ENCODE results near the gene SBDS. TPM values are rescaled to one million over a fixed set of nuclear protein-coding genes. Genes with fewer than 3 reads are reported as not detected.
A peak's percentile ranks its signal among the peaks of the same experiment; 100 is the strongest.
"Not testable (repeated sequence)": the region's sequence is repeated elsewhere in the genome, so short reads cannot be mapped to it uniquely, and the experiment has no call there.

Gene SBDS
- 123 TPM for total RNA-seq

GRCh38 chr7:66995050-66995776 is at the start of gene SBDS:
SBDS (minus strand) TSS chr7:66995586; CDS start chr7:66995417, 169 bp downstream.
- DNase-seq (ENCODE audit: low spot score) = peak; percentile 96

- not testable (repeated sequence) for DNase-seq (ENCODE audit: low spot score)
Observed at GRCh38 chr7:67043559-67043930, 48.2 kb upstream of the SBDS start.

- peak; percentile 55 for DNase-seq (ENCODE audit: low spot score)
Observed at GRCh38 chr7:67042781-67043558, 47.6 kb upstream of the SBDS start.

- not testable (repeated sequence) for DNase-seq (ENCODE audit: low spot score)
Observed at GRCh38 chr7:67040832-67041231, 45.4 kb upstream of the SBDS start.

- not testable (repeated sequence) for DNase-seq (ENCODE audit: low spot score)
Observed at GRCh38 chr7:67036432-67037395, 41.3 kb upstream of the SBDS start.

- no peak for DNase-seq (ENCODE audit: low spot score)
Observed at GRCh38 chr7:67033251-67033650, 37.9 kb upstream of the SBDS start.

- not testable (repeated sequence) for DNase-seq (ENCODE audit: low spot score)
Observed at GRCh38 chr7:67031685-67032084, 36.3 kb upstream of the SBDS start.

GRCh38 chr7:67025459-67025858 is 30.1 kb upstream of the SBDS start:
- DNase-seq (ENCODE audit: low spot score) = not testable (repeated sequence)

- DNase-seq (ENCODE audit: low spot score) = no peak
Observed at GRCh38 chr7:67022511-67022910, 27.1 kb upstream of the SBDS start.

GRCh38 chr7:67021260-67021659 is 25.9 kb upstream of the SBDS start:
- DNase-seq (ENCODE audit: low spot score) = no peak

- no peak for DNase-seq (ENCODE audit: low spot score)
Observed at GRCh38 chr7:67019562-67020390, 24.4 kb upstream of the SBDS start.

GRCh38 chr7:67018940-67019339 is 23.6 kb upstream of the SBDS start:
- DNase-seq (ENCODE audit: low spot score) = no peak

GRCh38 chr7:67017971-67018370 is 22.6 kb upstream of the SBDS start:
- DNase-seq (ENCODE audit: low spot score) = not testable (repeated sequence)

- not testable (repeated sequence) for DNase-seq (ENCODE audit: low spot score)
Observed at GRCh38 chr7:67014076-67014622, 18.8 kb upstream of the SBDS start.

GRCh38 chr7:67009677-67010076 is 14.3 kb upstream of the SBDS start:
- not testable (repeated sequence) for DNase-seq (ENCODE audit: low spot score)

- no peak for DNase-seq (ENCODE audit: low spot score)
Observed at GRCh38 chr7:67008260-67008659, 12.9 kb upstream of the SBDS start.

GRCh38 chr7:67006965-67007364 is 11.6 kb upstream of the SBDS start:
- no peak for DNase-seq (ENCODE audit: low spot score)

GRCh38 chr7:67004145-67004544 is 8.8 kb upstream of the SBDS start:
- DNase-seq (ENCODE audit: low spot score) = not testable (repeated sequence)

GRCh38 chr7:67000601-67001258 is 5.3 kb upstream of the SBDS start:
- DNase-seq (ENCODE audit: low spot score) = not testable (repeated sequence)
